ENCODE results near the gene SPEF2.

- TF ChIP-seq CTCF (conservative IDR thresholded peaks at IDR 0.05) (no peak), ZFX (IDR thresholded peaks at IDR 0.05) (no peak)
These were observed 8.9 kb downstream of the SPEF2 start for GRCh38 chr5:35626553-35626952.

Measured in C4-2B (cell line).